Smooth muscle cell (in vitro differentiated cells): ENCODE measurements around the gene WDR64. TPM values are rescaled to one million over a fixed set of nuclear protein-coding genes. Genes with fewer than 3 reads are reported as not detected.
"Not testable (repeated sequence)": the region's sequence is repeated elsewhere in the genome, so short reads cannot be mapped to it uniquely, and the experiment has no call there.

ENCODE experiments used
- DNase-seq: peaks from one replicate; lab custom pipeline; 2025; ENCODE audit not compliant: unreplicated experiment; lab: John Stamatoyannopoulos, UW
- H2AFZ ChIP-seq: fragments of 200-600 bp; sonication (generic); 2 replicates; pipeline ENCODE4 v1.6.0; 2016; ENCODE audit warnings: antibody characterized with exemption, low read depth, mild to moderate bottlenecking
- H3F3A ChIP-seq: fragments of 200-600 bp; sonication (generic); 2 replicates; pipeline ENCODE4 v1.6.0; 2017; ENCODE audit warnings: antibody characterized with exemption, low read depth
- H3K27ac ChIP-seq: fragments of 200-600 bp; sonication (generic); 2 replicates; pipeline ENCODE4 v1.5.1; 2016; ENCODE audit warnings: low read depth, mild to moderate bottlenecking
- H3K27me3 ChIP-seq: fragments of 200-600 bp; sonication (generic); 2 replicates; pipeline ENCODE4 v1.6.1; 2016; ENCODE audit warnings: low read depth, mild to moderate bottlenecking
- H3K36me3 ChIP-seq: fragments of 200-600 bp; sonication (generic); 2 replicates; pipeline ENCODE4 v1.5.1; 2016; ENCODE audit warnings: low read depth
- H3K4me1 ChIP-seq: fragments of 200-600 bp; sonication (generic); 2 replicates; pipeline ENCODE4 v1.5.1; 2016; ENCODE audit warnings: low read depth
- H3K4me2 ChIP-seq: fragments of 200-600 bp; sonication (generic); 2 replicates; pipeline ENCODE4 v1.6.0; 2016; ENCODE audit warnings: mild to moderate bottlenecking
- H3K4me3 ChIP-seq: fragments of 200-600 bp; sonication (generic); 2 replicates; pipeline ENCODE4 v1.5.1; 2016; ENCODE audit warnings: mild to moderate bottlenecking
- H3K79me2 ChIP-seq: fragments of 200-600 bp; sonication (generic); 2 replicates; pipeline ENCODE4 v1.6.0; 2016; ENCODE audit warnings: low read depth, mild to moderate bottlenecking
- H3K9ac ChIP-seq: fragments of 200-600 bp; sonication (generic); 2 replicates; pipeline ENCODE4 v1.6.0; 2016; ENCODE audit warnings: low read depth
- H3K9me3 ChIP-seq: fragments of 200-600 bp; sonication (generic); replicated peaks from 2 replicates; pipeline ENCODE4 v1.5.1; 2016; ENCODE audit warnings: low read depth
- H4K20me1 ChIP-seq: fragments of 200-600 bp; sonication (generic); 2 replicates; pipeline ENCODE4 v1.6.0; 2016; ENCODE audit warnings: low read depth
- WGBS: methylation state at CpG from one replicate; pipeline ENCODE4 v1.1.7; 2016; ENCODE audit warnings: low lambda C conversion rate; 5-methylcytosine and 5-hydroxymethylcytosine counted together
- polyA plus RNA-seq: library from polyadenylated mRNA; unstranded; fragments of >200 nt; fragmentation: Nextera tagmentation; extraction: Ambion mirVana; gene quantifications from 2 replicates; pipeline ENCODE4 v1.2.1, GENCODE V29; 2016
- total RNA-seq: library from RNA; depleted of rRNA; stranded (reverse); fragments of >200 nt; gene quantifications from 2 replicates; pipeline ENCODE4 v1.2.3, GENCODE V29; 2014
- TF ChIP-seq, protein P1 (sequence below): fragments of 200-600 bp; sonication (generic); IDR thresholded peaks from 2 replicates; pipeline ENCODE4 v1.5.1; 2017; ENCODE audit warnings: borderline replicate concordance, mild to moderate bottlenecking, antibody characterized with exemption; ENCODE audit not compliant: insufficient read depth, poor library complexity, severe bottlenecking

Gene WDR64
- total and polyA plus RNA-seq, 2 experiments from 2014 or later, result not detected

DNA sequence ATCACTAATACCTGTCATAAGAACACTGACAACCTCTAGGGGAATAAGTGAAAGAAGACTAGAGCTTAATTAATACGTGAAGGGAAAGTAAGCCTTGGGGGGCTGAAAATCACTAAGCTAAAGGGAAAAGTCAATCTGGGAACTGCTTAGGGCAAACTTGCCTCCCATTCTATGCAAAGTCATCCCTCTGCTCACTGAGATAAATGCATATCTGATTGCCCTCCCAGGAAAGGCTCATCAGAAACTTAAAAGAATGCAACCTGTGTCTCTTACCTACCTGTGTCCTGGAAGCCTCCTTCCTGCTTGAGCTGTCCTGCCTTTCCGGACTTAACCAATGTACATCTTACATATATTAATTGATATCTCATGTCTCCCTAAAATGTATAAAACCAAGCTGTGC, 81.8 kb downstream of the WDR64 start:
- no peaks in the 10 kb centered on the region for H3K4me1 ChIP-seq
- TF ChIP-seq, protein P1, sequence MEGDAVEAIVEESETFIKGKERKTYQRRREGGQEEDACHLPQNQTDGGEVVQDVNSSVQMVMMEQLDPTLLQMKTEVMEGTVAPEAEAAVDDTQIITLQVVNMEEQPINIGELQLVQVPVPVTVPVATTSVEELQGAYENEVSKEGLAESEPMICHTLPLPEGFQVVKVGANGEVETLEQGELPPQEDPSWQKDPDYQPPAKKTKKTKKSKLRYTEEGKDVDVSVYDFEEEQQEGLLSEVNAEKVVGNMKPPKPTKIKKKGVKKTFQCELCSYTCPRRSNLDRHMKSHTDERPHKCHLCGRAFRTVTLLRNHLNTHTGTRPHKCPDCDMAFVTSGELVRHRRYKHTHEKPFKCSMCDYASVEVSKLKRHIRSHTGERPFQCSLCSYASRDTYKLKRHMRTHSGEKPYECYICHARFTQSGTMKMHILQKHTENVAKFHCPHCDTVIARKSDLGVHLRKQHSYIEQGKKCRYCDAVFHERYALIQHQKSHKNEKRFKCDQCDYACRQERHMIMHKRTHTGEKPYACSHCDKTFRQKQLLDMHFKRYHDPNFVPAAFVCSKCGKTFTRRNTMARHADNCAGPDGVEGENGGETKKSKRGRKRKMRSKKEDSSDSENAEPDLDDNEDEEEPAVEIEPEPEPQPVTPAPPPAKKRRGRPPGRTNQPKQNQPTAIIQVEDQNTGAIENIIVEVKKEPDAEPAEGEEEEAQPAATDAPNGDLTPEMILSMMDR, result no peak
- 84% methylated on average over 2 of the region's 2 CpGs for WGBS
- H2AFZ ChIP-seq, result no peak overlapping the region
- H3K36me3 ChIP-seq, result no peaks in the 10 kb centered on the region
- H3K9ac ChIP-seq, result no peak overlapping the region
- no peak overlapping the region for H3K27ac ChIP-seq
- no peaks in the 10 kb centered on the region for H4K20me1 ChIP-seq
- no peaks in the 10 kb centered on the region for H3K79me2 ChIP-seq
- H3F3A ChIP-seq, result no peaks in the 10 kb centered on the region
- no peaks in the 10 kb centered on the region for H3K27me3 ChIP-seq
- no peak for DNase-seq
- no peak overlapping the region for H3K4me2 ChIP-seq
- H3K4me3 ChIP-seq, result no peak overlapping the region
- H3K9me3 ChIP-seq, result no peaks in the 10 kb centered on the region

DNA sequence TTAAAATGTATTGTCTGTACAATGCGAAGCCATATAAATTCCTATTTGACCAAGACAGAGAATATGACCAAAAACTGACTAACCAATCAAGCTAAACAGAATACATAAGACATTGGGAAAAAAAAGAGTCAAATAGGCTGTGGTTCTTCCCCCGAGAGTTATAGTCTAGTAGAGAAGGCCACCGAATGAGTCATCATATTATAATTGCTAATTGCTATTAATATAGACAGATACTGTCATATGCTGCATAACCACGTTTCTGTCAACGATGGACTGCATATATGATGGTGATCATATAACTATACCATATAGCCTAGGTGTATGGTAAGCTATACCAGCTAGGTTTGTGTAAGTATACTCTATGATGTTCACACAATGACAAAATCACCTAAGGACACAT, 82.5 kb downstream of the WDR64 start:
- Histone ChIP-seq H3K9me3 (no peaks in the 10 kb centered on the region), H3K4me2 (no peak overlapping the region), H3K27ac (no peak overlapping the region), H3K27me3 (no peaks in the 10 kb centered on the region), H3K4me3 (no peak overlapping the region), H3K79me2 (no peaks in the 10 kb centered on the region), H2AFZ (no peak overlapping the region), H3K4me1 (no peaks in the 10 kb centered on the region), H3K36me3 (no peaks in the 10 kb centered on the region), H3K9ac (no peak overlapping the region), H4K20me1 (no peaks in the 10 kb centered on the region), H3F3A (no peaks in the 10 kb centered on the region)
- WGBS, result 87% methylated on average over 5 of the region's 5 CpGs
- TF ChIP-seq, protein P1, result no peak
- DNase-seq, result no peak

DNA sequence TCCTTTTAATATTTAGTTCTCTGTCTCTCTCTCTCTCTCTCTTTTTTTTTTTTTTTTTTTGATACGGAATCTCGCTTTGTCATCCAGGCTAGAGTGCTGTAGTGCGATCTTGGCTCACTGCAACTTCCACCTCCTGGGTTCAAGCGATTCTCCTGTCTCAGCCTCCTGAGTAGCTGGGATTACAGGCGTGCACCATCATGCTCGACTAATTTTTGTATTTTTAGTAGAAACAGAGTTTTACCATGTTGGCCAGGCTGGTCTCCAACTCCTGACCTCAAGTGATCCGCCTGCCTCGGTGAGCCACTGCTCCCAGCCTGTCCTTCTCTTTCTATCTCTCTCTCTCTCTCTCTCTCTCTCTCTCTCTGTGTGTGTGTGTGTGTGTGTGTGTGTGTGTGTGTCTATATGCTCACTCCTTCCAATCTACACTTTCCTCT, 83.4 kb downstream of the WDR64 start:
- not testable (repeated sequence) for H3K27me3 ChIP-seq, H2AFZ ChIP-seq, H3K27ac ChIP-seq, H3F3A ChIP-seq, H3K79me2 ChIP-seq, H3K36me3 ChIP-seq, H3K4me3 ChIP-seq, H3K9ac ChIP-seq, H3K4me2 ChIP-seq, H4K20me1 ChIP-seq, DNase-seq, H3K4me1 ChIP-seq, H3K9me3 ChIP-seq
- WGBS, result 90% methylated on average over 7 of the region's 8 CpGs

DNA sequence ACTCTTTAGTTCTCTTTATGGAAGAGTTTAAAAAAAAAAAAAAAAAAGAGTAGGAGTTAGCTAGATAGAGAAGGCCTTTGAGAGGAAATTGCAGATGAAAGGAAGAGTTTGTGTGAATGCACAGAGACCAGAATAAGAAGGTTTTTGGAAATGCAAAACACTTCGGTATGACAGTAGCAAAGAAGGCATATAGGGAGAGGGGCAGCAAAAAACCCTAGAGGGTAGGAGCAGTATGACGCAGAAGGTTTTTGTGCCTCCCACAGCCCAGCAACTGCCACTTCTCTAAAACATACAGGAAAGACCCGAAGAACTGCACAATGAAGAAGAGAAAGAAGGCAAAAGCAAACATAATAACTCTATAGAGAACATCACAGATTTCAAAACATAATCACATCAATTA, 84.3 kb downstream of the WDR64 start:
- H2AFZ ChIP-seq, result no peak overlapping the region
- no peak overlapping the region for H3K27ac ChIP-seq
- no peaks in the 10 kb centered on the region for H3K36me3 ChIP-seq
- no peak for DNase-seq
- no peak overlapping the region for H3K9ac ChIP-seq
- no peaks in the 10 kb centered on the region for H3K9me3 ChIP-seq
- H3K27me3 ChIP-seq, result no peaks in the 10 kb centered on the region
- WGBS, result 88% methylated on average over 3 of the region's 3 CpGs
- TF ChIP-seq, protein P1, result no peak
- H3K4me1 ChIP-seq, result no peaks in the 10 kb centered on the region
- H4K20me1 ChIP-seq, result no peaks in the 10 kb centered on the region
- H3F3A ChIP-seq, result no peaks in the 10 kb centered on the region
- no peak overlapping the region for H3K4me3 ChIP-seq
- no peak overlapping the region for H3K4me2 ChIP-seq
- no peaks in the 10 kb centered on the region for H3K79me2 ChIP-seq
